ENCODE measurements around the gene DMRTB1.

DNA sequence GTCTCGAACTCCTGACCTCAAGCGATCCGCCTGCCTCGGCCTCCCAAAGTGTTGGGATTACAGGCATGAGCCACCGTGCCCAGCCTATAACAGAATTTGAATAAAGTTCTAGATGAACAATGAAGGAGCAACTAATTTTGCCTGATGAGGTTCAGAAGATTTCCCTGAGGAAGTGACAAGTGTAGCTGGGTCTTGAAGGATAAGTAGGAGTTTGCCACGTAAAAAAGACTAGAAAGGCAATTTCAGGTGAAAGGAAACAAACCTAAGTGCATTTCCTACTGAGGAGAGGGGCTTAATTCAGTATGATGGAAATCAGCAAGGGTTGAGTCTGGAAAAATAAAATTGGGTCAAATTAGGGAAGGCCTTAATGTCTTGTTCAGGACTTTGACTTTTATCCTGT, 18.6 kb upstream of the DMRTB1 start:
- TF ChIP-seq EZH2 (IDR thresholded peaks at IDR 0.05; ENCODE audit: low read length, missing control alignments) = no peak
- no peak for TF ChIP-seq CTCF (conservative IDR thresholded peaks at IDR 0.05 in 1 of 2, IDR thresholded peaks at IDR 0.05 in 1 of 2; ENCODE audit: low read depth in 1 of 2, low read length in 2 of 2)
